Measurements from ENCODE around the gene BACH1. TPM values are rescaled to one million over a fixed set of nuclear protein-coding genes. Genes with fewer than 3 reads are reported as not detected.

Gene BACH1
- total RNA-seq, 1 donor from 2014 or later: 34.3 TPM

DNA sequence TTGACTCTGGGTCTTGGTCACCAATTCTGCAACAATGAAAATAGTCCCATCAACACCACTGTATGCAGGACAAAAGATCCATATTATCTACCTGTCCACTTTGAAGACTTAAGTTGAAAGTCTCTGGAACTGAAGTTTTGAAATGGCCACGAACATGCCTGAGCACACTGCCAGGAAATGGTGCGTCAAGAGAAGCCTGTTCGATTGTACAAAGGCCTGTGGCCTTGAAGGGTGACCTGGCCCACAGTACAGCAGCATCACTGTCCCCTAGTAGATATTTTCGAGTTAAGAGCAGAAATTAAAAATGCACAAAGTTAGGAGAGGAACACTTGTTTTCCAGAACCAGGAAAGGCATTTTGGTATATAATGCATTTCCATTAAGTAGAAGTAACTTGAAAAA lies 78.5 kb downstream of the BACH1 start:
- no peak overlapping the region for H3K4me3 ChIP-seq (ENCODE audit: low read depth, low read length)
- H3K36me3 ChIP-seq (ENCODE audit: control insufficient read depth, insufficient read depth, low read length): no peaks in the 10 kb centered on the region
- no peak for DNase-seq (ENCODE audit: low read depth)
- H3K27me3 ChIP-seq (ENCODE audit: control insufficient read depth, insufficient read depth, low read length): no peaks in the 10 kb centered on the region
- TF ChIP-seq CTCF (IDR thresholded peaks at IDR 0.05; ENCODE audit: insufficient read depth, low read length, poor library complexity, severe bottlenecking): no peak

- TF ChIP-seq CTCF (IDR thresholded peaks at IDR 0.05; ENCODE audit: insufficient read depth, low read length, poor library complexity, severe bottlenecking): no peak
- no peak for DNase-seq (ENCODE audit: low read depth)
- Histone ChIP-seq H3K36me3 (ENCODE audit: control insufficient read depth, insufficient read depth, low read length) (no peaks in the 10 kb centered on the region), H3K4me3 (ENCODE audit: low read depth, low read length) (no peak overlapping the region), H3K27me3 (ENCODE audit: control insufficient read depth, insufficient read depth, low read length) (no peaks in the 10 kb centered on the region)
Measured at GRCh38 chr21:29378832-29379231, 80.1 kb downstream of the BACH1 start.

DNA sequence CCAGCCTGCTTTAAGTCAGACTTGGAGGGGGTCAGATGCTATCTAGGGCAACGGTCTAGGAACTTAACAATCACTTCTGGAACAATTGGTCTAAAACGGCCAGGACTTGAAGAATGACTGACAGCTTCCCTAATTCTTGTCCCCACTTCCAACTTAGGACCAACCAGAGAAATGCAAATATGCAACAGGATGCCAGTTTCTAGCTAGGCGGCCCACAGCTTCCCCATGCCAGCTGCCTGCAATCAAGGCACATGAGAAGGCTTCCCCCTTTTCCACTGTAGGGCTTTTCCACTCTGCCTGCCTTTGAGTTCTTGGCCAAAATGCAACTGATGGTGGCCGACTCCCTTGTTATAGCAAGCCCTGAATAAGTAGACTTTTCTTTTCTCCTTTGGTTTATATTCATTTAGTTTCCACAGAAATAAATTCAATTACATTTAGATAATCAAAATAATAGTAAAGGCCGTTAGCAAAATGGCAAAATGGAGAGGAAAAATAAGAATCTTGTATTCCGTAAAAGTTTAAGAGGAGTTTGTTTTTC lies 80.9 kb downstream of the BACH1 start:
- Histone ChIP-seq H3K4me3 (ENCODE audit: low read depth, low read length) (no peak overlapping the region), H3K36me3 (ENCODE audit: control insufficient read depth, insufficient read depth, low read length) (no peaks in the 10 kb centered on the region), H3K27me3 (ENCODE audit: control insufficient read depth, insufficient read depth, low read length) (no peaks in the 10 kb centered on the region)
- TF ChIP-seq CTCF (IDR thresholded peaks at IDR 0.05; ENCODE audit: insufficient read depth, low read length, poor library complexity, severe bottlenecking): no peak
- DNase-seq (ENCODE audit: low read depth): no peak

- DNase-seq (ENCODE audit: low read depth): peak; percentile 81
- no peaks in the 10 kb centered on the region for H3K27me3 ChIP-seq (ENCODE audit: control insufficient read depth, insufficient read depth, low read length)
- TF ChIP-seq CTCF (IDR thresholded peaks at IDR 0.05; ENCODE audit: insufficient read depth, low read length, poor library complexity, severe bottlenecking): no peak
Measured at GRCh38 chr21:29382030-29382654, 83.4 kb downstream of the BACH1 start.

DNA sequence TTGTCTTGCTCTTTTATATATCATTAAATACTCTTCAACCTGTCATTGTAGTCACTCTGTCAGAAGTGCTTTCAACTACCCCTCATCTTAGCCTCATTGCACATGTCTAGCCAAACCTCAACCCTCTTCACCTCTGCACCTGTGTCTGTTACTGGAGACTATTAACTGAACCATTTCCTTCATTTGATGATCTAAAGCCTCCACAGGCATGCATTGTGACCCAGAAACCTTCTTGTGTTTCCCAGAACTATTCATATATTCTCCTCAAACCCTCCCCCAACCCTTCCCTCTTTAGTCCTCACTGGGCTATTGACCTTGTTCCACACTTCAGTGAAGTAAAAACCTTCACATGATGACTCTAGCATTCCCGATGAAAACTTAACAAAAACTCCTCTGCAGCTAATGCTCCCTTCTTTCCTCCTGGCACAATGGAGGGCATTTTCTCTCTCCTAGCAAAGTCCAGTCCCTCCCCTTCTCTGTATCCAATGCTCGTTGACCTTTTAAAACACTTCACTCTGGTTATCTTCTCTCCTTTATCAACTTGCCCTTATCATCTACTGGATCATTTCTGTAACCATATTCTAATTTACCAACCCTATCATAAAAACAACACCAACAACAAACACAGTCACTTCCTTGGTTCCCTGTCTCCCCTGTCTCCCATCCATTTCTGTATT lies 86.1 kb downstream of the BACH1 start:
- DNase-seq (ENCODE audit: low read depth): peak; percentile 9
- TF ChIP-seq CTCF (IDR thresholded peaks at IDR 0.05; ENCODE audit: insufficient read depth, low read length, poor library complexity, severe bottlenecking): no peak
- Histone ChIP-seq H3K36me3 (ENCODE audit: control insufficient read depth, insufficient read depth, low read length) (no peaks in the 10 kb centered on the region), H3K4me3 (ENCODE audit: low read depth, low read length) (no peak overlapping the region), H3K27me3 (ENCODE audit: control insufficient read depth, insufficient read depth, low read length) (no peaks in the 10 kb centered on the region)

More at GRCh38 chr21:29382030-29382654, 83.4 kb downstream of the BACH1 start:
- Histone ChIP-seq H3K36me3 (ENCODE audit: control insufficient read depth, insufficient read depth, low read length) (no peaks in the 10 kb centered on the region), H3K4me3 (ENCODE audit: low read depth, low read length) (no peak overlapping the region)
